H1 (cell line): ENCODE data around the gene ZNF273. TPM values are rescaled to one million over a fixed set of nuclear protein-coding genes. Genes with fewer than 3 reads are reported as not detected.

Source experiments
- CTCF ChIP-seq, 3 experiments: IDR thresholded peaks; 1 replicate in 2 of 3; 2 replicates in 1 of 3; pipeline versions ENCODE4 v1.5.1 to v1.6.1; 2011; ENCODE audit warnings: low read length in 3 of 3, mild to moderate bottlenecking in 3 of 3, inconsistent platforms in 2 of 3, low read depth in 1 of 3, moderate library complexity in 1 of 3; ENCODE audit not compliant: insufficient read depth in 1 of 3; ENCODE audit errors: control extremely low read depth in 1 of 3
- KDM1A ChIP-seq: fragments of 200-600, 300-600 bp; sonication (generic); IDR thresholded peaks from 2 replicates; pipeline ENCODE4 v1.7.1; 2016; ENCODE audit warnings: mild to moderate bottlenecking, low read length, borderline replicate concordance
- SAP30 ChIP-seq: fragments of 300-600 bp; sonication (generic); IDR thresholded peaks from 2 replicates; pipeline ENCODE4 v1.7.1; 2012; ENCODE audit warnings: low read length, moderate library complexity, mild to moderate bottlenecking, inconsistent platforms; ENCODE audit not compliant: insufficient read depth, insufficient replicate concordance
- SIN3A ChIP-seq, 2 experiments: IDR thresholded peaks in 1 of 2; conservative IDR thresholded peaks in 1 of 2; 2 replicates each; pipeline ENCODE4 v1.6.1; 2011 to 2012; ENCODE audit warnings: low read length in 2 of 2, improper control_type of control experiment in 1 of 2, low read depth in 1 of 2, mild to moderate bottlenecking in 1 of 2
- SUZ12 ChIP-seq: fragments of 200-600 bp; sonication (generic); IDR thresholded peaks from 2 replicates; pipeline ENCODE4 v1.6.1; 2012; ENCODE audit warnings: mild to moderate bottlenecking, inconsistent platforms, low read length, moderate library complexity, mixed read lengths
- TBP ChIP-seq: IDR thresholded peaks from 2 replicates; pipeline ENCODE4 v1.6.1; 2011; ENCODE audit warnings: low read depth, low read length, improper control_type of control experiment
- polyA plus RNA-seq, 7 experiments: library from polyadenylated mRNA; depleted of rRNA in 3 of 7; stranded (reverse) in 5 of 7; unstranded in 2 of 7; fragments of >200 nt in 5 of 7; fragments of 200-250 nt in 2 of 7; gene quantifications; 1 replicate in 5 of 7; 2 replicates in 1 of 7; 4 replicates in 1 of 7; pipeline versions ENCODE4 v1.2.1 to v1.2.3, GENCODE V29; 2011 to 2013; ENCODE audit warnings: missing spikeins in 2 of 7, mixed read lengths in 2 of 7
- total RNA-seq: library from RNA; stranded (reverse); fragmentation: NEBNext Ultra II Directional; extraction: Animal tissue kit (Norgen Biotek cat#: 25700); gene quantifications from 2 replicates; pipeline ENCODE4 v1.2.1, GENCODE V29; 2021

Gene ZNF273
- total and polyA plus RNA-seq, 2 of the 8 experiments (the other 6 are each of a cell fraction or from before 2014, with no cell fraction given): 6.2 to 23.2 TPM

GRCh38 chr7:64887756-64888508, 15.1 kb upstream of the ZNF273 start (continued):
- TF ChIP-seq SUZ12: no peak
- peak in 1 of 2 experiments; percentile 75; a peak in 1 of 4 replicates for TF ChIP-seq SIN3A (conservative IDR thresholded peaks at IDR 0.05 in 1 of 2, IDR thresholded peaks at IDR 0.05 in 1 of 2; ENCODE audit: low read depth in 1 of 2, low read length in 2 of 2)
- peak; percentile 75 to 93 (median 93) for TF ChIP-seq CTCF (IDR thresholded peaks at IDR 0.05; ENCODE audit: control extremely low read depth in 1 of 3, insufficient read depth in 1 of 3, low read depth in 1 of 3, low read length in 3 of 3)
- no peak for TF ChIP-seq KDM1A
- TF ChIP-seq TBP: no peak
- no peak for TF ChIP-seq SAP30
